GM21528 (cell line): Measurements from ENCODE around the gene CXorf49B.
"Not testable (repeated sequence)": the region's sequence is repeated elsewhere in the genome, so short reads cannot be mapped to it uniquely, and the experiment has no call there.

Experiments
- ATAC-seq: cut with Tn5 transposase; IDR thresholded peaks from one replicate; pipeline ENCODE4 v1.9.1; 2021; ENCODE audit warnings: mild to moderate bottlenecking, moderate library complexity; ENCODE audit not compliant: unreplicated experiment, low FRiP score

Gene CXorf49B

DNA sequence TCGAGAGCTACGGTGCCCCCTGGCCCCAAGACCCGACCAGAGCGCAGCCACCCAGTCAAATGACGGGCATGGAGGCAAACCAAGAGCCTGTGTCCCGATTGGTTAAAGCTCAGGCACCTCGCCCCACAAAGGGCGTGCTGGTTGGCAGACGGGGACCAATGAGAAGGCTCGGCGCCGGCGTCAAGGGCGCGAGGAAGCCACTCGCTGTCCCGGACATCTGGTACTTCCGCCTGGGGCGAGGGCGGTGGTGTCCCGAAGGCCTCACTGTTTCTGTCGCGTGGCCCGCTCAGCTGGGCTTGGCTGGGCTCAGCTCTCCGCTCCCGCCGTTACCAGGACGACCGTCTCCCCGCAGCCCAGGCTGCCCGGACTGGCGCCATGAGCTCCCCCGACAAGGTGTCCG is at the start of gene CXorf49B:
CXorf49B (plus strand) TSS at position 301 of the 400 bp plus-strand sequence; CDS start at position 376, 75 bp downstream.
- ATAC-seq, result not testable (repeated sequence)

DNA sequence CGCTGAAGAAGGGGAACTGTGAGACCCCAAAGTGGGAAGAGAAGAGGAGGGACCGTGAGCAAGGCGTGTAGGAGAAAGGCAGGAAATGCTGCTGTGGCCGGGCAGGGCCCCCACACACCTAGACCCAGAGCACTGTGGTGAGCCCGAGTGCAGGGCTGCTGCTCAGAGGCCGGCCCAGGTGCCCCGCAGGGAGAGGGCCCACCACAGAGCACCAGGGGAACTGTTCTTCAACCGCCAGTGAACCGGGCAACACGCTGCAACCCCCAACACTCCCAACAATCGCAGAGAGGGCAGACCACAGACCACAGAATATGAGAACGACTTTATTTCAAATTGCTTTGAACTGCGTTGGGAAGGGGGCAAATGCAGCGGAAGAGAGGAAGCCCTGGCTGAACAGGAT is 49.1 kb upstream of the CXorf49B start:
- not testable (repeated sequence) for ATAC-seq

DNA sequence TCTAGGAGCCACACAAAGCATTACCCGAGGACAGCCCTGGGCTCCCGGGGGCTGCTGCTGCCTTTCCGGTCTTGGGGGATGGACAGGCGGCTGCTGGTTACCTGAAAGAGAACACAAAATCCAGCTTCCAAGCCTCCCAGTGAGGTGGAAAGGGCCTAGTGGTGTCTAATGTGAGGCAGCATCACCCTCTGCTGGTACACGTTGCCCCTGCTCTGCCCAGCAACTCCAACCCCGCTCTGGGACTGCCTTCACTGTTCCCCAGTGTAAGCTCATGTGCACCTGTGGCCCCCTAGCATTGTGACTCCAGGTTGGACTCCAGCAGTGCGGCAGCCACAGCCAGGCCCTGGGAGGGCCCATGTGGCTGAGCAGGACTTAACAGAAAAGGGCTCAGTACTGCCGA is 47.6 kb upstream of the CXorf49B start:
- ATAC-seq, result not testable (repeated sequence)

DNA sequence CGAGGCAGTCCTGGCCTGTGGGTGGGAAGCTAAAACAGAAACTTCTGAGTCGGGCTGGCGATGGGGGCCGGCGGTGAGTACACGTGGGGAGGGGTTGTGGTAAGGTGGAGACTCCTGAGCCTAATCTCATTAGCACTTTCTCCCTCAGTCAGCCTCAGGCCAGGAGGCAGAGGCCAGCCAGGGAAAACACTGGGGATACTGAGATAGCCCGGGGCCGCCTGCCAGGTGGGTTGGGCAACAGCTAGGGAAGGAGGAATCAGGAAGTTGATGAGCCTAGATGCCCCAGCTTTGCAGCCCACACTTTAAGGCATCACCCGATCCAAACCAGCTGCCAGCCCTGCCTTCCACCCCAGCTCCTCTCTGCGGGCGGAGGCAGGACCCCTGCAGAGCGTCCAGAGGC is 46.8 kb upstream of the CXorf49B start:
- ATAC-seq, result not testable (repeated sequence)

DNA sequence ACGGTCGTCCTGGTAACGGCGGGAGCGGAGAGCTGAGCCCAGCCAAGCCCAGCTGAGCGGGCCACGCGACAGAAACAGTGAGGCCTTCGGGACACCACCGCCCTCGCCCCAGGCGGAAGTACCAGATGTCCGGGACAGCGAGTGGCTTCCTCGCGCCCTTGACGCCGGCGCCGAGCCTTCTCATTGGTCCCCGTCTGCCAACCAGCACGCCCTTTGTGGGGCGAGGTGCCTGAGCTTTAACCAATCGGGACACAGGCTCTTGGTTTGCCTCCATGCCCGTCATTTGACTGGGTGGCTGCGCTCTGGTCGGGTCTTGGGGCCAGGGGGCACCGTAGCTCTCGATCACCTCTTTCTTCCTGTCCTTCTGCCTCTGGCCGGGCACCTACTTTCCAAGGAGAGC is 45.0 kb upstream of the CXorf49B start, which contains the start of gene CXorf49:
CXorf49 (minus strand) TSS at position 101 of the 400 bp plus-strand sequence. CDS start 134 bp downstream, outside the sequence.
- not testable (repeated sequence) for ATAC-seq

DNA sequence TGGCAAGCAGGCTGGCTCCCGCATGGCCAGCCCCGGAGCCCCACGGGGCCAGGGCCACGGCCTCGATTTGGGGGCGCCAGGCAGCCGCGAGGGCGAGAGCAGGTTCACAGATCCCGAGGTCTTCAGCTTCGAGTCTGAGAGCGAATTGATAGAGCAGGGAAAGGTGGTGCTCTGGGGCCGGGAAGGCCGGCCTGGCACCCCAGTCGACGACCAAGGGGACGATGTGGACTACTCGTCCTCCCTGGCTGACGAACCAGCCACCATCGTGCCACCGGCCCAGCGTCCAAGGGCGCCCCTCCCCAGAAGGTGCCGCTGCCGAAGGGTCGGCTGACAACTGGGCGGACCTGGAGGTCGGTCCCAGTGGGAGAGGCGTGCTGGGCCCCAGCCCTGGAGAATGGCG is 44.0 kb upstream of the CXorf49B start:
- not testable (repeated sequence) for ATAC-seq

DNA sequence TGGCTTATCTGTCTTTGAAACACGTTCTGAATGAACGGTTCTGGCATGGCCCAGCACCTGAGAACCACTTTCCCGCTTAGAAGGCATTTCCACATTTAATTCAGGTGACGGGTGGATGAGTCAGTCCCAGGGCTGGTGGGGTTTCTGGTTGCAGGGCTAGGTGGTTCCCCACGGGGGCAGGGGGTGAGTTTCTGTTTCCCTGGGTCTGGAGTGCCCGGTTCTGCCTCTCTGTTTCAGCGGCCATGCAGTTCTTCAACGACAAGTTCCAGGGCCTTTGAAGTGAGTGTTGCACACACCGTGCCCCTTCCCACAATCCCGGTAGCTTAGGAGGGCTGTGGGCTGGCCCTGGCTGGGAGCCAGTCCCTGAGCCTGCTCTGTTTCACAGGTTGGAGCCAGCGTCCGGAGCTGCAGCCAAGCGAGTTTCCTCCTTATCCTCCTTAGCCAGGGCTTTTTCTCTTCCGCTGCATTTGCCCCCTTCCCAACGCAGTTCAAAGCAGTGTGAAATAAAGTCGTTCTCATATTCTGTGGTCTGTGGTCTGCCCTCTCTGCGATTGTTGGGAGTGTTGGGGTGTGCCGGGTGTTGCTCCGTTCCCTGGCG is 42.8 kb upstream of the CXorf49B start:
- ATAC-seq, result not testable (repeated sequence)

DNA sequence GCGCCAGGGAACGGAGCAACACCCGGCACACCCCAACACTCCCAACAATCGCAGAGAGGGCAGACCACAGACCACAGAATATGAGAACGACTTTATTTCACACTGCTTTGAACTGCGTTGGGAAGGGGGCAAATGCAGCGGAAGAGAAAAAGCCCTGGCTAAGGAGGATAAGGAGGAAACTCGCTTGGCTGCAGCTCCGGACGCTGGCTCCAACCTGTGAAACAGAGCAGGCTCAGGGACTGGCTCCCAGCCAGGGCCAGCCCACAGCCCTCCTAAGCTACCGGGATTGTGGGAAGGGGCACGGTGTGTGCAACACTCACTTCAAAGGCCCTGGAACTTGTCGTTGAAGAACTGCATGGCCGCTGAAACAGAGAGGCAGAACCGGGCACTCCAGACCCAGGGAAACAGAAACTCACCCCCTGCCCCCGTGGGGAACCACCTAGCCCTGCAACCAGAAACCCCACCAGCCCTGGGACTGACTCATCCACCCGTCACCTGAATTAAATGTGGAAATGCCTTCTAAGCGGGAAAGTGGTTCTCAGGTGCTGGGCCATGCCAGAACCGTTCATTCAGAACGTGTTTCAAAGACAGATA is 2.4 kb upstream of the CXorf49B start:
- ATAC-seq, result not testable (repeated sequence)

DNA sequence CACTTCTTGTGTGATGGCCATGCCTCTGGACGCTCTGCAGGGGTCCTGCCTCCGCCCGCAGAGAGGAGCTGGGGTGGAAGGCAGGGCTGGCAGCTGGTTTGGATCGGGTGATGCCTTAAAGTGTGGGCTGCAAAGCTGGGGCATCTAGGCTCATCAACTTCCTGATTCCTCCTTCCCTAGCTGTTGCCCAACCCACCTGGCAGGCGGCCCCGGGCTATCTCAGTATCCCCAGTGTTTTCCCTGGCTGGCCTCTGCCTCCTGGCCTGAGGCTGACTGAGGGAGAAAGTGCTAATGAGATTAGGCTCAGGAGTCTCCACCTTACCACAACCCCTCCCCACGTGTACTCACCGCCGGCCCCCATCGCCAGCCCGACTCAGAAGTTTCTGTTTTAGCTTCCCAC is 1.7 kb downstream of the CXorf49B start:
- ATAC-seq, result not testable (repeated sequence)

DNA sequence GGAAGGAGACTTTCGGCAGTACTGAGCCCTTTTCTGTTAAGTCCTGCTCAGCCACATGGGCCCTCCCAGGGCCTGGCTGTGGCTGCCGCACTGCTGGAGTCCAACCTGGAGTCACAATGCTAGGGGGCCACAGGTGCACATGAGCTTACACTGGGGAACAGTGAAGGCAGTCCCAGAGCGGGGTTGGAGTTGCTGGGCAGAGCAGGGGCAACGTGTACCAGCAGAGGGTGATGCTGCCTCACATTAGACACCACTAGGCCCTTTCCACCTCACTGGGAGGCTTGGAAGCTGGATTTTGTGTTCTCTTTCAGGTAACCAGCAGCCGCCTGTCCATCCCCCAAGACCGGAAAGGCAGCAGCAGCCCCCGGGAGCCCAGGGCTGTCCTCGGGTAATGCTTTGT is 2.5 kb downstream of the CXorf49B start:
- ATAC-seq, result not testable (repeated sequence)

DNA sequence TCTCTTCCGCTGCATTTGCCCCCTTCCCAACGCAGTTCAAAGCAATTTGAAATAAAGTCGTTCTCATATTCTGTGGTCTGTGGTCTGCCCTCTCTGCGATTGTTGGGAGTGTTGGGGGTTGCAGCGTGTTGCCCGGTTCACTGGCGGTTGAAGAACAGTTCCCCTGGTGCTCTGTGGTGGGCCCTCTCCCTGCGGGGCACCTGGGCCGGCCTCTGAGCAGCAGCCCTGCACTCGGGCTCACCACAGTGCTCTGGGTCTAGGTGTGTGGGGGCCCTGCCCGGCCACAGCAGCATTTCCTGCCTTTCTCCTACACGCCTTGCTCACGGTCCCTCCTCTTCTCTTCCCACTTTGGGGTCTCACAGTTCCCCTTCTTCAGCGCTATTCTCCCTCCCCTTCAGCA is 4.0 kb downstream of the CXorf49B start:
- not testable (repeated sequence) for ATAC-seq

DNA sequence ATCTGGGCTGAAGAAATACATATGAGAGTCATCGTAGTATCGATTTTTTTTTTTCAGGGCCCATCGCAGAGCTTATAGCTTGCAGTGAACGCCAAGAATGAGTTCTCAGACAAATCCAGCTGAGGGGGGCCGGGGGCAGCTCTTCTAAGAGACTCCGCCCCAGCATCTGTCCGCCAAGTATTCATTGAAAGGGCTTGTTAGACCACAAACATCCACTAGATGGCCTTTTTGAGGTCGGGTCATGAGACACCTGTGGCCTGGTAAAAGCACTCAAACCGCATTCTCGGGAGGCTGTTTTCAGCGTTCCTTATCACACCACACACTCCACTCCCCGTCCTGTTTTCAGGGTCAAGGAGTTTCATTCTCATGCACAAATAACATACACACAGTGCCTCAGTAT is 15.2 kb downstream of the CXorf49B start:
- ATAC-seq, result not testable (repeated sequence)

DNA sequence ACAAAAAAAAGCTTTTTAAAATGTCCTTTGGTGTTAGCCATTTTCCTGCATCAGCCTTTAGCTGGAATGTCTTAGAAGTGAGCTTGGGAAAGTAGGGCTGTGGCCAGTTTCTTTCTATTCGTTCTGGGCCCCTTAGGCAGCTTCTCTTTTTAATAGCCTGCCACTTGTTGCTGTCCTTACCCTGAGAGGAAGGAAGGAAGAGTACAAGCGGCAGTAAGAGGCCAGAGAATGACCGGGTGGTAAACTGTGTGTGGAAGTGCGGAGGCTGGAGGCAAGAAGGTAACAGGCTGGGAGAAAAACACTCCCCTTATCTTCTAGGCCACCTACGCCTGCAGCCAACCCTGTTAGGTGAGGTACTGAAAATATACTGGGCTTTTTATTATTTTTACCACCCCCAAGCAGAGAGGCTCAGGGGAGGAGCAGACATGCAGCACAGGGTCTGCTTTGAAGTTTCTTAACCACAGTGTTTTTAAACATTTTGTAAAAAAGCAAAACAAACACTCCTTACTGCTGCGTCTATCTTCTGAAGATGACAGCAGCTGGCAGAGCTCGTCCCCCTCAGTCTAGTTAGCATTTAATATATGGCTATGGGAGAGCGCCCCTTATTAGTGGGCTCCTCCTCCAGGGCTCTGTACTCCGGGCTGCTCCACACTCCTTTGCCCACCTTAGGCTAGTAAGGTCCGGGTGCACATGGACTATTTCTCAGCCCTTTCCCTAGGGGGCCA is 19.2 kb downstream of the CXorf49B start:
- ATAC-seq, result not testable (repeated sequence)

DNA sequence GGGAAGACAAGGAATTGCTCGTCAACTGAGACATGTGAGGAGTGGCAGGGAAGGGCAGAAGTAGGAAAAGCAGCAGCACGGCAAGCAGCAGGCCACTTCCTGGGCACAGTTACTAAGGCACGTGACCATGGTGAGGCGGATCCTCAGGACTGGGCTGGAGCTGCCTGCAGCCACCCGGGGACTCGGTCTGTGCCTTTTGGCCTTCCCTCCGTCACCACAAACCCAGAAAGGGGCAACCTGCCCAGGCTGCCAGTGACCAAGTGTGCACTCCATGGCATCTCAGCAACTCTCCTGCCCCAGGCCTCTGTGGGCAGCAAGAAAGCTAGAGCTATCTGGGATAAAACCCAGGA is 19.8 kb downstream of the CXorf49B start:
- ATAC-seq, result not testable (repeated sequence)

DNA sequence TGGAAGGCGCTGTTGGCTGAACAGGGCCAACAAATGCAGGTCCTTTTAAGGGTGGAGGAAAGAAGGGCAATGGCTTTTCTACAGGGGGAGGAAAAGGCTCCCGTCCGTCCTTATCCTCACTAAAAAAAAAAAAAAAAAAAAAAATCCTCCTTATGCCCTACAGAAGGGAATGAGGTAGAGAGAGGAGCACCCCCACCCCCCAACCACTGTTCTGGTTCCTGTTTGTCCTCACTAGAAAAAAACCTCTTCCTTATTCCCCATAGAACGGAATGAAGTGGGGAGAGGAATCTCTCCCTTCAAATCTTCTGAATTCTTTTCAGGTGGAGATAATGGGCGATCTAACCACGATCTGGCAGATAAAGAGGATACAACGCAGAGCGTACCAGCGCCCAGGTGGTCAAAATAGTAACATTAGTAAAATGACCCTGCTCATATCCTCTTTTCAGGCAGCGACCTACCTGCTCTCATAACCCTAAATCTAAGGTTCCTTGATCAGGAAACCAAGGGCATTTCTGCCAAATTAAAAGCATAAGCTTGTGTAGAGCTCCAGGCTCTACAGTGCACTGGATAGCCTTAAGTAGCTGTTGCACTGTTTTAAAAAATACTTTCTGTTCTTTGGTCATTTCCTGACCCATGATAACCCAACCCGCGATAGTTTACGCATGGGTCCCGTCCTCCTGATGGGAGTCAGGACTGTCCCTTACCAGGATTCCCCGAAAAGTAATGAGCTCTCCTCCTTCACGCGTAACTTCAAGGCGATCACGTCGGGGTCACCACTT is 20.6 kb downstream of the CXorf49B start:
- ATAC-seq, result not testable (repeated sequence)

DNA sequence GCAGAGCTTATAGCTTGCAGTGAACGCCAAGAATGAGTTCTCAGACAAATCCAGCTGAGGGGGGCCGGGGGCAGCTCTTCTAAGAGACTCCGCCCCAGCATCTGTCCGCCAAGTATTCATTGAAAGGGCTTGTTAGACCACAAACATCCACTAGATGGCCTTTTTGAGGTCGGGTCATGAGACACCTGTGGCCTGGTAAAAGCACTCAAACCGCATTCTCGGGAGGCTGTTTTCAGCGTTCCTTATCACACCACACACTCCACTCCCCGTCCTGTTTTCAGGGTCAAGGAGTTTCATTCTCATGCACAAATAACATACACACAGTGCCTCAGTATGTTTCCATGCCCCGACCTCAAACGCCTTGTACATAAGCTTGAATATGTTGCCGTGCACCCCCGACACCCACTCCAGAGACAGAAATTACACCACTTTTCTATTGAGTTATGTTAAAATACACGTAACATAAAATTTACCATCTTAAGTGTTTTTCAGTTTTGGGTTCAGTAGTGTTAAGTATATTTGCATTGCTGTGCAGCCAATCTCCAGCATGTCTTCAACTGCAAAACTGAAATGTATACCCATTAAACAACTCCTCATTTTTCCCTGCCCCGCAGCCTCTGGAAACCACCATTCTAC is 21.3 kb downstream of the CXorf49B start:
- not testable (repeated sequence) for ATAC-seq

DNA sequence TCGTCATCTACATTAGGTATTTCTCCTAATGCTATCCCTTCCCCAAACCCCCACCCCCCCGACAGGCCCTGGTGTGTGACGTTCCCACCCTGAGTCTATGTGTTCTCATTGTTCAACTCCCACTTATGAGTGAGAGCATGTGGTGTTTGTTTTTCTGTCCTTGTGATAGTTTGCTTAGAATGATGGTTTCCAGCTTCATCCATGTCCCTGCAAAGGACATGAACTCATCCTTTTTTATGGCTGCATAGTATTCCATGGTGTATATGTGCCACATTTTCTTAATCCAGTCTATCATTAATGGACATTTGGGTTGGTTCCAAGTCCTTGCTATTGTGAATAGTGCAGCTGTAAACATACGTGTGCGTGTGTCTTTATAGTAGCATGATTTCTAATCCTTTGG is 43.3 kb downstream of the CXorf49B start:
- not testable (repeated sequence) for ATAC-seq

DNA sequence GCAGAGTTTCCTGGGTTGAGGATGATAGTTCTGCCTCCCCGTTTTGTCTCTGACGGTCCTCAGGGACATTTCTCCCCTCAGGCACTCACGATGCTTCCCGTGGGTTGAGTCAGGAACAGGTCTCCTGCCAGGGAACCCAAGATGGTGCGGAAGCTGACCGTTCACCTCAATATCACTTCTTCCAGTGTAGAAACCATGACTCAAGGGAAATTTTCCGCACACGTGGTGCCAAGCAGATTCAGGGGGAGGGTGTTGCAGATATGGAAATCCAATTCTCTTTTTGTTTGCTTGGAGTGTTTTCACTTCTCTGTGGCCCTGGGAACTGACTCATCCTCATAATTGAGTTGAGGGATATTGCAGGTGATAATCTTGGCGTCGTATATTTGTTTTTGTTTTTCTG is 46.7 kb downstream of the CXorf49B start:
- no peak for ATAC-seq

DNA sequence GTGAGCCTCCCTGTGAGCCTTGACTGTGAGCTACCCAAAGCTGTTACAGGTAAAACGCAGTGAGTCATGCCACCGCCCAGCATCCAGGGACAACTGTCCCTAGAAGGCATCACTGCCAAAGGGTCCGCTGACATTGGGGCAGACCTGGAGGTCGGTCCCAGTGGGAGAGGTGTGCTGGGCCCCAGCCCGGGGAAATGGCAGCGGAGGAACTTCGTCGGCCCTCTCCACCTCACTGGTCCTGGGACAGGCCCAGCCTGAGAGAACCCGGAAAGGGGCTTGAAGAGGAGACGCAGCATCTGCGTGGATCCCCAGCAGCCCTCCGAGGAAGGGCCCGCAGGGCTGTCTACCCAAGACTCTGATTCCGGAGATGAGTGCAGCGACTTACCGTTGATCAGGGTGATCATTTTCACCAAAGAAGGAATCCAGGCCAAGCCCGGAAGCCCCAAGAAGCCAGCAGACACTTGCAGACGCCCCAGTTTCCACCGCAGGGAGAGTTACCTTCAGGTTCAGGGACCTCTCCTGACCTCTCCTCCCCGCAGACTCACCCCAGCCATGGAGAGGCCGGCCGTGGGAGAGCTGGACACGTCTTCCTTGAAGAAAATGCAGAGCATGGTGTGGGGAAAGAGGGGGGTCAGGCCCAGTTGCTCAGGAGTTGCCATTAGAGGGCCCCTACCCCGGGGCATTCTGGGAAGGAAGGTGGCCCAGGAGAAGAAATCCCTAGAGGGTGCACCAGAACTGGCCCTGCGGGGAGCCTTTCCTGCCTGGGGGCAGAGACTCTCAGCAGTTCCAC is 51.2 kb downstream of the CXorf49B start:
- ATAC-seq, result no peak
